RPMI8226 (cell line): ENCODE measurements around the gene MAG.

Experiments
- DNase-seq: peaks from one replicate; pipeline ENCODE4 v3.0.0-alpha.2; 2015

The MAG gene

DNA sequence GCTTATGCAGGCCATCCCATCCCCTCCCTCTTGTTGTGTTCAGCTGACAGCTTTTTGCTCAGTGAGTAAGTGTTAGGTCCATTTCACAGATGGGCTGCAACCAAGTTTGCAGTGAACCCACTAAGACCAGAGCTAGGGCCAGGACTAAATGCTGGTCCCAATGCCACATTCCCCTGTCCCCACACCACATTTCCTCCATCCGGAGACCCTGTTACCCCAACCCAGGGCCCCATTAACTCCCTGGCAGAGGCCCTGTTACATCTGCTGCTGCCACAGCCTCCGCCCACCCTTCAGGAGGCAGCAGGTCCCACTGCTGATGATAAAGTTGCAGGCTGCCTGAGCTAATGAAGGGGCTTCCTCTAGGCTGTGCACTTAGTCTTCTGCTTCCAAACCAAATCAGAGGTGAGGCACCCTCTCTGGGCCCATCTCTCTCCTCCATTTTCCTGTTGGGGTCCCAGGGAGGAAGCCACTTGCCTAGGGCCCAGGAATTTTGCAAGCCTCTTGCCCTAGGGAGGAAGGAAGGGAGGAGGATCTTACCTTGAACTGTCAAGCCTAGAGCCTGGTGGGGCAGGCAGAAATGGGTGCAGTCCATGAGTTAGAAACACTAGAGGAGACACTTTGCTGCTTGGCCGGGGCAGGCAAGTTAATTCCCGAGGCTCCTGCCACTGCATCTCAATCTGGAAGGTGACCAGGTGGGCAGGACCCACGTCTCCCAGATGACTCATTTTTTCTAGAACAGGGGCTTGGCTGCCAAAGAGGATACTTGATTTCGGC is 26.6 kb upstream of the MAG start:
- DNase-seq: no peak

DNA sequence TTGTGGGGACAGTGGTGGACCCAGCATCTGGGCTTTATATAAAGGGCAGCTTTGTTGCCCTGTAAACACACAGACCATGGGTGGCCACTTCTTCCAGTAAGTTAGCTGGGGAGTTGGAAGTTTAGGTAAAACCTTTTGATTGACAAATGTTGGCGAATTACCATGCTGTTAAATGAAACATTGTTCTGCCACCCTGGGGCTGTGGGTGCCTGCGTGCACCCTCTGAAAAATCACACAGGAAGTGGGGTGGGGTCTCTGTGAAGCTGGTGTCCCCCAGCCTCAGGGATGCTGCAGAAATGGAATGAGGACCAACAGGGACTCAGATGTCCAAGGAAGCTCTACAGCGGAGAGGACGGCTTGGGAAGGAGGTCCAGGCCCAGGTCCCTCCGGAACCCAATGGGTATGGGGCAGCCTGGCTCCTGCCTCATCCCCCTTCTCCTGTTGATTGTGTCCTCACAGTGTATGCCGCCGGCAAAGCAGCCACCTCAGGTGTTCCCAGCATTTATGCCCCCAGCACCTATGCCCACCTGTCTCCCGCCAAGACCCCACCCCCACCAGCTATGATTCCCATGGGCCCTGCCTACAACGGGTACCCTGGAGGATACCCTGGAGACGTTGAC is 26.0 kb upstream of the MAG start:
- DNase-seq: no peak

DNA sequence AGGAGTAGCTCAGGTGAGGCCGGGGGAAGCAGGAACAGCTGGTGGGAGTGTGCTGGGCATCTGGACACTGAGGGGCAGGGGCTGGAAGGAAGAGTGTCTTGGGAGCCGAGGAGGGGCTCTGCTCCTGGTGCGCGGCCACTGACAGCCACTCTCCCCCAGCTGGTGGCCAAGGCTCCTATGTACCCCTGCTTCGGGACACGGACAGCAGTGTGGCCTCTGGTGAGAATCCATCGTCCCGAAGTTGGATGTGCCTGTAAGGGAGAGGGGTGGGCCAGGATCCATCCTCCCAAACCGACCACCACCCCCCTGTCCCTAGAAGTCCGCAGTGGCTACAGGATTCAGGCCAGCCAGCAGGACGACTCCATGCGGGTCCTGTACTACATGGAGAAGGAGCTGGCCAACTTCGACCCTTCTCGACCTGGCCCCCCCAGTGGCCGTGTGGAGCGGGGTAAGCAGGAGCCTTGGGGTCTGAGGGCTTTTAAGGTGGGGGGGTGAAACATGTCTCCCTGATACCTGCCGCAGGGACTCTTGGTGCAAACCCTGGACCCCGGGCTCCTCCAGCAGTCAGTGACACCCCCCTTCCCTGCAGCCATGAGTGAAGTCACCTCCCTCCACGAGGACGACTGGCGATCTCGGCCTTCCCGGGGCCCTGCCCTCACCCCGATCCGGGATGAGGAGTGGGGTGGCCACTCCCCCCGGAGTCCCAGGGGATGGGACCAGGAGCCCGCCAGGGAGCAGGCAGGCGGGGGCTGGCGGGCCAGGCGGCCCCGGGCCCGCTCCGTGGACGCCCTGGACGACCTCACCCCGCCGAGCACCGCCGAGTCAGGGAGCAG is 25.2 kb upstream of the MAG start:
- no peak for DNase-seq

DNA sequence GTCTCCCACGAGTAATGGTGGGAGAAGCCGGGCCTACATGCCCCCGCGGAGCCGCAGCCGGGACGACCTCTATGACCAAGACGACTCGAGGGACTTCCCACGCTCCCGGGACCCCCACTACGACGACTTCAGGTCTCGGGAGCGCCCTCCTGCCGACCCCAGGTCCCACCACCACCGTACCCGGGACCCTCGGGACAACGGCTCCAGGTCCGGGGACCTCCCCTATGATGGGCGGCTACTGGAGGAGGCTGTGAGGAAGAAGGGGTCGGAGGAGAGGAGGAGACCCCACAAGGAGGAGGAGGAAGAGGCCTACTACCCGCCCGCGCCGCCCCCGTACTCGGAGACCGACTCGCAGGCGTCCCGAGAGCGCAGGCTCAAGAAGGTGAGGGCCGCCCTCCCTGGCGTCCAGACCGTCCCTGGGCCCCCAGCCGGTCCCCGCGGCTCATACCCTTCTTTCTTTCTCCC is 24.6 kb upstream of the MAG start:
- DNase-seq: peak; percentile 35

DNA sequence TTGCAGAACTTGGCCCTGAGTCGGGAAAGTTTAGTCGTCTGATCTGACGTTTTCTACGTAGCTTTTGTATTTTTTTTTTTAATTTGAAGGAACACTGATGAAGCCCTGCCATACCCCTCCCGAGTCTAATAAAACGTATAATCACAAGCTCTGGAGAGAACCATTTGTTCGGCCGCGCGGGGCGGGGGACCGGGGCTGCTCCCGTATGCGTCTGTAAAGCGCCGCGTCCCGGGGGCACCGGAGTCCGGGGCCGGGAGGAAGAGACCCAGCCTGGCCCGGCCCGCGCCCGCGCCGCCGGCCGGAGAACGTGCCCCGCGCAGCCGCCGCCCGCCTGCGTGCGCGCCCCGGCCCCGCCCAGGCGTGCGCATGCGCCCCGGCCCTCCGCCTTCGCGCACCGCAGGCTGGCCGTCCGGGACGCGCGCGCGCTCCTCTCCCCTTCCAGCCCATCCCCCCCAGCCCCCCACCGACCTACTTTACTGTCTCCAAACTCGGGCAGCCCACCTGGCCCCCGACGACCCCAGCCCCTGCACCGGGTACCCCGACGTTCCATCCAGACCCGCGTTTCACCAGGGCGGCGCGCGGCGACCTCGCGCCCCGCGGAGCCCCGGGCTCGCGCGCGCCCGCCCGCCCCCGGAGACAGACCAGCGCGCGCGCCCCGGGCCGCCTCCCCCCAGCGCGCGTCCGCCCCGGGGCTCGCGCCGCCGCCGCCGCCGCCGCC is 24.0 kb upstream of the MAG start:
- peak; percentile 79 for DNase-seq

DNA sequence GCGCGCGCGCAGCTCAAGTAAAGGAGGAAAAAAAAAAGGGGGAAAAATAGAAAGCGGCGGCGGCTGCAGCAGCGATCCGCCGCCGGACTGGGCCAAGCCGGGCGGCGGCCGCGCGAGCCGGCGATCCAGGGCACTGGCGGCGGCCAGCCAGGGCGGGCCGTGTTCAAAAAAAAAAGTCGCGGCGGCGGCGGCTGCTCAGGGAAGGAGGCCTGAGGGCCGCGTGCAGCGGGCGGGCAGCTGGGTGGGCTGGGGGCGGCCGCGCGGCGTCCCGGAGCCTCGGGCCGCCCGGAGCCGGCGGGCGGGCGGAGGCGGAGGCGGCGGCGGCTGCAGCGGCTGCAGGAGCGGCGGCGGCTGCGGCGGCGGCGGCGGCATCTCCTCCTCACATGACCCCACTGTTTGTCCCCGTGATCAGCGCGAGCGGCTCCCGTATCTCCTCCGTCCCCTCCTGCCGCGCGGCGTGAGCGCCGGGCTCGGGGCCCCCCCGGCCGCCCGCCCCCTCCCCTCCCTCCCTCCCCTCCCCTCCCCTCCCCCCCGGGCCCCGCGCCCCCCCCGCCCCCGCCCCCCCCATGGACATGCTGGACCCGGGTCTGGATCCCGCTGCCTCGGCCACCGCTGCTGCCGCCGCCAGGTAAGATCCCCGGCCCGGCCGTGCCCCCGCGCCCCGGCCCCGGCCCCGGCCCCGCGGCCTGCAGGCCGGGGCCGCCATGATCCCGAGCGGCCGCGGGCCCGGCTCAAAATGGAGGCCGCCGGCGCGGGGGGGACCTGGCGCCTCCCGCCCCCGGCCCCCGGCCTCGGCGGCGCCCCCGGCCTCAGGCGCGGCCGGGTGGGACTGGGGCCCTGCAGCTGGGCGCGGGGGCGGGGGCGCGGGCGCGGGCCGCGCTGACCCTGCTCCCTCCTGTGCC is 23.2 kb upstream of the MAG start, which contains the start of gene USF2:
TSS of gene USF2 (plus strand) at position 427 of the 902 bp plus-strand sequence. CDS start at position 567, 140 bp downstream.
- DNase-seq: peak; percentile 71

DNA sequence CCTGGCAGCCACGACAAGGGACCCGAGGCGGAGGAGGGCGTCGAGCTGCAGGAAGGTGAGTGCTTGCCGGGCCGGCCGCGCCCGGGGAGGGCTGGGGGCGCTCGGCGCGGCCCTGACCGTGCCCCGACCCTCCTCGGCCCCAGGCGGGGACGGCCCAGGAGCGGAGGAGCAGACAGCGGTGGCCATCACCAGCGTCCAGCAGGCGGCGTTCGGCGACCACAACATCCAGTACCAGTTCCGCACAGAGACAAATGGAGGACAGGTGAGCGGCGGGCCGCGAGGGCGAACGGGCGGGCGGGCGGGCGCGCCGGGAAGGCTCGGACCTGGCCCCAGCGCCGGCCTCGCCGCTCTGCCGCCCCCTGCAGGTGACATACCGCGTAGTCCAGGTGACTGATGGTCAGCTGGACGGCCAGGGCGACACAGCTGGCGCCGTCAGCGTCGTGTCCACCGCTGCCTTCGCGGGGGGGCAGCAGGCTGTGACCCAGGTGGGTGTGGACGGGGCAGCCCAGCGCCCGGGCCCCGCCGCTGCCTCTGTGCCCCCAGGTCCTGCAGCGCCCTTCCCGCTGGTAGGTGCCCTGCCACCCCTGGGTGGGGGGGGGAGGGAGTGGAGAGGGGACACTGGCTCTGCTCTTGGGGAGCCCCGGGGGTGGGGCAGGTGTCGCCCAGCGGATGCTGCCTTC is 22.4 kb upstream of the MAG start:
- DNase-seq: peak; percentile 85

DNA sequence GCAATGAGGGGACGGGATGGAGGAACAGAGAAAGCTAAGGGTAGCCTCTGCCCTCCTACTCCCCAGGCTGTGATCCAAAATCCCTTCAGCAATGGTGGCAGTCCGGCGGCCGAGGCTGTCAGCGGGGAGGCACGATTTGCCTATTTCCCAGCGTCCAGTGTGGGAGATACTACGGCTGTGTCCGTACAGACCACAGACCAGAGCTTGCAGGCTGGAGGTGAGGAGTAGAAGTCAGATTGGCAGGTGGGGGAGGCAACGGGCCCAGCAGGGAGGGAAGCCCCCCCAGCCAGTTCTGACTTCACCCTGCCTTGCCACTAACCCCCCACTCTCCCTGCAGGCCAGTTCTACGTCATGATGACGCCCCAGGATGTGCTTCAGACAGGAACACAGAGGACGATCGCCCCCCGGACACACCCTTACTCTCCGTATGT is 21.6 kb upstream of the MAG start:
- no peak for DNase-seq

DNA sequence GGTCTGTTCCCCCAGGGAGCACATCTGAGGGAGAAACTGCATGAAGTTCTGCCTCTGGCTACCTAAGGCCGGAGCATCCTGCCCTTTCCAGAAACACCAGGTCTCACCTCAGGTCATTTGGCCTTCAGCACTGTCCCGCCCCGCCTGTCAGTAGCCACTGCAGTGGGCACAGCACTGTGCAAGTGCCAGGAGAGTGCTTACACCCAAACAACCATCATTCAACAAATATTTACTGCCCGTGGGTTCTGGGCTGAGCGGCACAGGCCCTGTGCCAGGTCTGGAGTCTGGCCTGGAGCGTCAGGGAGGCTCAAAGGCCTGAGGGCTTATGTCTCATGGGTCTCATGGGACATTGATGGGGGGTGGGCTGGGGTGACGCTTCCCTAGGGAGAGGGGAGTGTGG is 20.4 kb upstream of the MAG start:
- no peak for DNase-seq

DNA sequence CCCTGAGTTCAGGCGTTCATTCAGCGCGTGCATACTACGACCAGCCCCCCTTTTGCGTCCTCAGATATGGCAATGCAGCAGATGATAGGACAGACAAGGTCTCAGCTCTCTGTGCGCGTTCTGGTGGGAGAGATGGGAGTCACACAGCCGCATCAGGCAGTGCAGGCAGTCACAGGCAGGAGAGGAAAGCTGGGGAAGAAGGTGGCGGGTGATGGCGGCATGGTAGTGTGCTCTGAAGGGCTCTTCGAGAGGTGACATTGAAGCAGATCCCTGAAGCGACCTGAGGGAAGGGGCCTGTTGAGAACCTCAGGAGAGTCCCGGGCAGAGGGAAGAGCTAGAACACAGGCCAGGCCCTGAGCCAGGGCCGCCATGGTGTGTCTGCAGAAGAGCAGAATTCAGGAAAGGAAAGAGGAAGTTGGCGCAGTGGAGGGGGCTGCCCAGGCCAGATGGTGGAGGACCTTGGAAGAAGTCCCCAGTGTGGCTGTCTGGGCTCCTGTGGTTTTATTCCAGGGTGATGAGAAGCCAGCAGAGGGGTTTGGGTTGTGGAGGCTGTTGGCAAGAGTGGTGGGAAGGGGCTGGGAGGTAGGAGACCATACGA is 19.7 kb upstream of the MAG start:
- no peak for DNase-seq

DNA sequence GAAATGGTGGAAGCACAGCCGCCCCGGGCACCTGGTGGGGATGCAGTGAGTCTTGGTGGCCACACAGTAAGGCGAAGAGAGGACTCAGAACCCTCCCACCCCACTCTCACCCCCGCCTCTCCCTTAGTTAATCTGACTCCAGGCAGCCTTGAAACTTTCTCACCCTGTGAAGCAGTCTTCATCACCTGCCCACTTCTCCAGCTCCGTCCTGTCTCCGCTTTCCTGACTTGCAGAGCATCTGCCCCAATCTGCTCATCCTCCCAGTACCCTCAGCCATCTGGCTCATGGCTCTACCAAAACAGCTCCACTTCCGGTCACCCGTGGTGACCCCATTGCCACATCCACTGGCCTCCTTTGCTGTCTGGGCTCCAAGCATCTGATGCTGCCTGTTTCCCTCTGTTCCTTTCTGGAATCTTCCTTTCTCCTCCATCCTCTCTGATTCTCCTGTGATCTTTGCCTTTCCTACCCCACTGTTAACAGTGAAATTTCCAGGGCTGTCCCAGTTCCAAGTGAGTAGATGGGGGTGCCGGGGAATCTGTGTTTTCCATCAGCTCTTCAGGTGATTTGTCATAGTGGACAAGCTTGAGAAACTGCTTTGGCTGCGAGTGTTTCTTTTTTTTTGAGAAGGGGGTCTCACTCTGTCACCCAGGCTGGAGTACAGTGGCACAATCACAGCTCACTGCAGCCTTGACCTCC is 18.9 kb upstream of the MAG start:
- DNase-seq: no peak

DNA sequence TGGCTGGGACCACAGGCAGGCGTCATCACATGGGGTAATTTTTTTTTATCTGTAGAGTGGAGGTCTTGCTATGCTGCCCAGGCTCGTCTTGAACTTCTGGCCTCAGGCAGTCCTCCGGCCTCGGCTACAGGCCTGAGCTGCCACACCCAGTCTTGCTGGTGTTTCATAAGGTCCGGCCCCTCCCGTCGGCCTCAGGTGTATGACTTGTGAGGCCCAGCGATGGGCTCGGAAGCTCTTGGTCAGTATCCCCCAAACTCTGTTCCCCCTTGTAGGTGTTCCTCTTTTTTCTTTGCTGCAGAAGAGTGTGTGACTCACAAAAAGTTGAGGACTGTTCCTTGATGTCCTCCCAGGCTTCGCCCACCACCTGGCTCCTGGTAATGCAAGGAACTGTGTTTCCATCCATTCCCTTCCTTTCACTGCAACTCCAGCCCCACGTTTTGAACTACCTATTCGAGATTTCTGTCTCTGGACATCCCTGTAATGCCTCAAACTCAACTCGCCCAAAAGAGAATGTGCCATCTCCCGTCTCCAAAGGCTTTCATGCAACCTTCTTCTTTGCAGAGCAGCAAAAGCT is 18.2 kb upstream of the MAG start:
- no peak for DNase-seq

DNA sequence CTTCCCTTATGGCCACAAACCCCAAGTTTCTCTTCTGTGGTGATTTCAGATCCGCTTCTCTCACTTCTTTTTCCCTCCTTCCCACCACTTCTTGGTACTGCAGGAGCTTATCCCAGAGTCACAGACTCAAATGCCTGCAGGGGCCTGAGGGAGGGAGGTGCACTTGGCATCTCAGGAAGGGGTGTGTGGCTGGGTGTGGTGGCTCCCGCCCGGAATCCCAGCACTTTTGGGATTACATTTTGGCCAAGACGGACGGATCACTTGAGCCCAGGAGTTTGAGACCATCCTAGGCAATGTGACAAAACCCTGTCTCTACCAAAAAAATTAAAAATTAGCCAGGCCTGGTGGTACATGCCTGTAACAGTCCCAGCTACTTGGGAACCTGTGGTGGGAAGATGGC is 17.6 kb upstream of the MAG start:
- DNase-seq: no peak

DNA sequence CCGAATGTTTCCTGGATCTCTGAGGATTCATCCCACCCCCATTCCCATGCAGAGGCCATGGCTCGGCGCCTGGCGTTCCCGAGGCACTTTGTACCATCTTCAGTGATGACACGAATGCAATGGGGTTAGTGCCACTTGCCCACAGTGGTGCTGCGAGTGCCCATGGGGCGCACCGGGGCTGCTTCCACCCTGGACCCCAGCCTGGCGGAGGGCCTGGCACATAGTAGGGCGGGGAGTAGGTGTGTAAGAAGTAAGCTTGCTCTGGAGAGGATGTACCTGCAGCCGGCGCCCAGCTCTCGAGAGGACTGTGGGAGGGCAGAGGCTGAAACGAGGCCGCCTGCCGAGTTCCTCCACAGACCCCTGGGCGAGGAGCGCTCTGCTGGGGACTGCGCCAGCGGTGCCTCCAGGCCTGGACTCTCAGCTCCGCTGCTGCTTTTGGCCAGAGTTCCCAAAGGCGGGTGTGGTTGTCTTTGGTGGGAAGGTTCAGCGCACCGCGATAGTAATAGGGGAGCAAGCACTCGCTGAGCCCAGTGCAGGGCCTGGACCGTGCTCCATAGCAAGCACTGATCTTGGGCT is 15.2 kb upstream of the MAG start:
- no peak for DNase-seq

DNA sequence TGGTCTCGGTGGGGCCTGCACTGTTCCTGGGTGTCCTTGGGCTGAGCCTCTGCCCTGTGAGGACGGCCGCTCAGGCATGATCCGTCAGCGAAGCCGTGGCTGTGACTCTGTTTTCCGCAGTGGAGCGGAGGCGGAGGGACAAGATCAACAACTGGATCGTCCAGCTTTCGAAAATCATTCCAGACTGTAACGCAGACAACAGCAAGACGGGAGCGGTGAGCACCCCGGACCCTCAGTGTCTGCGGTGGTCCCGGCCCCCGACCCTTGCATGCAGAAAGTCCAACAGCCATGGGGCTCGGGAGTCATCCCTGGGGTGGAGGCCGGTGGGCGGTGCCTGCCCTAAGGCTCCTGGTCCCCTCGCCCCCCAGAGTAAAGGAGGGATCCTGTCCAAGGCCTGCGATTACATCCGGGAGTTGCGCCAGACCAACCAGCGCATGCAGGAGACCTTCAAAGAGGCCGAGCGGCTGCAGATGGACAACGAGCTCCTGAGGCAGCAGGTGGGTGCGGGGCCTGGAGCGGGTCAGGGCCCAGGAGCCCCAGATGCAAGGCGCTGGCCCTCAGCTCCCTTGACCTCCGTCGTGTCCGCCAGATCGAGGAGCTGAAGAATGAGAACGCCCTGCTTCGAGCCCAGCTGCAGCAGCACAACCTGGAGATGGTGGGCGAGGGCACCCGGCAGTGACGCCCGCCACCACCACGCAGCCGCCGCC is 13.2 kb upstream of the MAG start:
- DNase-seq: no peak

DNA sequence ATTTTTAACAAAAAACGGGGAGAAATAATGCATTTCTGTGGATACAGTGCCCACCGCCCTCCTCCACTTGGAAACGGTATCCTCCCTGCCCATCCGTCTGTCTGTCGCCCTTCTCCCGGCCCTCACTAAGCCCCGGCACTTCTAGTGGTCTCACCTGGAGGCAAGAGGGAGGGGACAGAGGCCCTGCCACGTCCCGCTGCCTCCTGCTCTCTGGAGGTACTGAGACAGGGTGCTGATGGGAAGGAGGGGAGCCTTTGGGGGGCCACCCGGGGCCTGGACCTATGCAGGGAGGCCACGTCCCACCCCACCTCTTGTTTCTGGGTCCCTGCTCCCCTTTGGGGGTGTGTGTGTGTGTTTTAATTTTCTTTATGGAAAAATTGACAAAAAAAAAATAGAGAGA is 12.6 kb upstream of the MAG start:
- no peak for DNase-seq

DNA sequence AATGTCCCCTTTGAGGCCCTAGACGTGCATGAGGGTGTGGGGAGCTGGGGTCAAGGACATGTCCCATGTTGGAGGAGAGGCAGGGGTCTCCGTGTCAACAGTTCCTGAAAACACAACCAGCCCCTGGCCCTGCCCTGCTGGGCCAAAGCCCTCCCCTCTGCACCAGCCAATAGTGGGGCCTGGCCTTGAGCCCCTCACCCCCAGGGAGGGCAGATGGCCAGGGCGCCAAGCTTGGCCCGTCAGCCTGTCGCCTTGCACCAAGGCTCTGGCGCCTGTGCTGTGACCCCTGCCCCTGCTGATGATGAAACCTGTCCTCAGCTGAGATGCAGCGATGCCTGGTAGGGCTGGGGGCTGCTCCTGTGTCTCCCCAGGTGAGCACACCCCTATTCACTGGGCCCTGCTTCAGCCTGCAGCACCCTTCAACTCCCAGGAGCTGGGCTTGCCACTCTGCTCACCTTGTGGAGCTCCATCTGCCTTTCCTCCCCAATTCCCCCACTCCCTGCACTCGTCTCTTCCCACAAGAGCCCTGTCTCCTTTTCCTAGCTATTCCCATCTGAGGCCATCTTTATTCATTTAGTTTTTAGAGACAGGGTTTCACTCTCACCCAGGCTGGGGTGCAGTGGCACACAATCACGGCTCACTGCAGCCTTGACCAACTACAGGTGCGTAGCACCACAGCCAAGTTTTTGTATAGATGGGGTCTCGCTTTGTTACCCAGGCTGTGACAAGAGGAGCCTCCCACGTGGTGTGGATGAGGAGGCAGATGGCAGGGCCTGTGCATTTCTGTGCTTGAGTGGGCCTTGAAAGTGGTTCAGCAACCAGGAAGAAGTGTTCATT is 11.8 kb upstream of the MAG start:
- DNase-seq: no peak

DNA sequence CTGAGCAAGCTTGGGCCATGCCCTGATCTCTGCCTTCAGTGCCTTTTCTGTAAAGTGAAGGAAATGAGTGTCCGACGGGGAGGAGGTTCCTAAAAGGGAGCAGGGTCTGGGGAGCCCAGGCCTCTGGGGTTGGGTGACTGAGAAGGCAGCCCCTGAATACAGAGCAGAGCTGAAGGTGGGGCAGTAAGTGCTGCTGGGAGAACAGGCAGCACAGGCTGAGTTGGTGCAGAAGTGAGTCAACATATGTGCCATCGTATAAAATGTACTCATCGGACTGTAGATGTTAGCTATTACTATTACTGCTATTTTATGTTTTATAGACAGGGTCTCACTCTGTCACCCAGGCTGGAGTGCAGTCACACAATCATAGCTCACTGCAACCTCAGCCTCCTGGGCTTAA is 10.7 kb upstream of the MAG start:
- DNase-seq: no peak
